Sigmoid colon (tissue), 7 donors: ENCODE results near the gene ENOSF1. TPM values are rescaled to one million over a fixed set of nuclear protein-coding genes. Genes with fewer than 3 reads are reported as not detected.

Experiments
- DNase-seq: peaks from one replicate; pipeline ENCODE4 v3.0.0-alpha.2; 2019
- H3K27ac ChIP-seq, 4 donors: fragments of 200-600 bp; sonication (generic); one replicate each; pipeline ENCODE4 v1.5.1; 2016 to 2019; ENCODE audit warnings: mild to moderate bottlenecking in 1 of 4
- H3K27me3 ChIP-seq, 3 donors: fragments of 200-600 bp; sonication (generic); one replicate each; pipeline ENCODE4 v1.5.1; 2019; ENCODE audit warnings: mild to moderate bottlenecking in 1 of 3
- H3K36me3 ChIP-seq, 4 donors: fragments of 200-600 bp; sonication (generic); one replicate each; pipeline ENCODE4 v1.5.1; 2016 to 2019
- H3K4me1 ChIP-seq, 4 donors: fragments of 200-600 bp; sonication (generic); one replicate each; pipeline ENCODE4 v1.5.1; 2017 to 2019
- H3K4me3 ChIP-seq, 4 donors: fragments of 200-600 bp; sonication (generic); one replicate each; pipeline ENCODE4 v1.5.1; 2017 to 2019; ENCODE audit warnings: mild to moderate bottlenecking in 2 of 4, moderate library complexity in 1 of 4
- H3K9me3 ChIP-seq, 4 donors: fragments of 200-600 bp in 3 of 4; sonication (generic) in 3 of 4; one replicate each; pipeline versions ENCODE4 v1.5.1 to v1.6.1; 2013 to 2019
- EP300 ChIP-seq, 4 donors: sonication (generic); formaldehyde crosslinking; IDR thresholded peaks; one replicate each; pipeline ENCODE4 v1.6.1; 2017; ENCODE audit warnings: antibody characterized with exemption in 4 of 4
- POLR2A ChIP-seq, 2 donors: fragments of 450-650 bp; IDR thresholded peaks; one replicate each; pipeline ENCODE4 v1.6.1; 2016; ENCODE audit warnings: antibody characterized with exemption in 2 of 2, mild to moderate bottlenecking in 2 of 2, moderate library complexity in 2 of 2
- POLR2AphosphoS5 ChIP-seq, 4 donors: sonication (generic); formaldehyde crosslinking; IDR thresholded peaks; one replicate each; pipeline ENCODE4 v1.6.1; 2017; ENCODE audit warnings: antibody characterized with exemption in 4 of 4
- WGBS, 2 donors: extraction: QIAGEN DNeasy Blood & Tissue Kit; methylation state at CpG; one replicate each; pipeline ENCODE4 v1.1.7; 2013; 5-methylcytosine and 5-hydroxymethylcytosine counted together
- intact Hi-C: fragments of 100-400 bp; cut with DNase I; formaldehyde crosslinking; loops from one replicate; pipeline ENCODE4 v1.15.1; 2023
- polyA plus RNA-seq, 3 donors: library from polyadenylated mRNA; stranded (reverse); fragments of 200-250 nt; gene quantifications; one replicate each; pipeline ENCODE4 v1.2.3, GENCODE V29; 2013
- total RNA-seq, 4 donors: library from RNA; depleted of rRNA; stranded (reverse); fragments of >200 nt; gene quantifications; one replicate each; pipeline ENCODE4 v1.1.0, GENCODE V29; 2016
- TF ChIP-seq, protein P1 (sequence below), 4 experiments: fragments of 450-650 bp in 3 of 4; fragments of 200-600 bp in 1 of 4; IDR thresholded peaks; one replicate each; pipeline ENCODE4 v1.5.1; 2016 to 2019; ENCODE audit warnings: antibody characterized with exemption in 4 of 4, mild to moderate bottlenecking in 3 of 4, moderate library complexity in 2 of 4
- donor health status: healthy with polysubstance abuse.
- donor health status: Bipolar disorder and iron deficiency.
- donor health status: healthy.

The ENOSF1 gene
- total and polyA plus RNA-seq, 7 donors, result 16.8 to 56.9 (median 43.6) TPM

DNA sequence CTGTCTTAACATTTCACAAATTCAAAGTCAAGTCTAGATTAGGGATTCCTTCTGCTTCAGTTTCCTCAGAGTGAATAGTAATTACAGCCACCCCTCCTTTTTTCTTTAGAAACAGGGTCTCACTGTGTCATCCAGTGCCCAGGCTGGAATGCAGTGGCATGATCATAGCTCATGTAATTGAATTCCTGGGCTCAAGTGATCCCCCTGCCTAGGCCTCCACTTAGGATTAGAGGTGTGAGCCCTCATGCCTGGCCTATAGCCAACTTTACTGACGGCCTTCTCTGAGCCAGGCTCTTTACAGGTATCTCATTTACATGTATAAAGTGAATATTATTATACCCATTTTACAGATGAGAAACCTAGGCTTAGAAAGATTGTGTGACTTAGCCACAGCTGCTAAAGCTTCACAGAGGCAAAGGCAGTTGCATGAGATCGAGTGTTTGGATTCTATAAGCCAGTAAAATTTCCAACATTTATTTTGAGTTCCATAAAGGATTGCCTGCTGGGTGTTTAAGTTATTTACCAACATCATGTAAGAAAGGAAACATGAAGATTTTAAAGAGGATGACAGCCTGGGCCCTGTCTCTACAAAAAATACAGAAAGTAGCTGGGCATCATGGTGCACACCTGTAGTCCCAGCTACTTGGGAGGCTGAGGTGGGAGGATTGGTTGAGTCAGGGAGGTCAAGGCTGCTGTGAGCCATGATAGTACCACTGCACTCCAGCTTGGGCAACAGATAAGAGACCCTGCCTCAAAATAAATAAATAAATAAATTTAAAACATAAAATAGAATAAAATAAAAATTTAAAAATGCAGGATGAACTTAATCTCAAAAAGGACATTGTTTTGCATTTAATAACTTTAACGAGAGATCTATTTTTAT, 1.8 kb downstream of the ENOSF1 start:
- Histone ChIP-seq H3K9me3 (no peaks in the 10 kb centered on the region), H3K27me3 (no peaks in the 10 kb centered on the region), H3K36me3 (peaks cover 0 to 7% (median 0%) of the 10 kb centered on the region in 4 donors), H3K4me3 (peak overlapping the region; percentile 38 to 80 (median 52)), H3K27ac (peak overlapping the region; percentile 13 to 88 (median 81)), H3K4me1 (peaks cover 0 to 23% (median 11%) of the 10 kb centered on the region in 4 donors)
- no peak for DNase-seq
- intact Hi-C loops, result loop anchor here (5.0 to 10.0 kb wide), 3 partner anchors 53 to 446 kb away; partner anchors contain the start of genes THOC1, TYMS and YES1
- WGBS, 2 donors, result 62 to 83% methylated on average over 3 of the region's 3 CpGs
- TF ChIP-seq, protein P1, sequence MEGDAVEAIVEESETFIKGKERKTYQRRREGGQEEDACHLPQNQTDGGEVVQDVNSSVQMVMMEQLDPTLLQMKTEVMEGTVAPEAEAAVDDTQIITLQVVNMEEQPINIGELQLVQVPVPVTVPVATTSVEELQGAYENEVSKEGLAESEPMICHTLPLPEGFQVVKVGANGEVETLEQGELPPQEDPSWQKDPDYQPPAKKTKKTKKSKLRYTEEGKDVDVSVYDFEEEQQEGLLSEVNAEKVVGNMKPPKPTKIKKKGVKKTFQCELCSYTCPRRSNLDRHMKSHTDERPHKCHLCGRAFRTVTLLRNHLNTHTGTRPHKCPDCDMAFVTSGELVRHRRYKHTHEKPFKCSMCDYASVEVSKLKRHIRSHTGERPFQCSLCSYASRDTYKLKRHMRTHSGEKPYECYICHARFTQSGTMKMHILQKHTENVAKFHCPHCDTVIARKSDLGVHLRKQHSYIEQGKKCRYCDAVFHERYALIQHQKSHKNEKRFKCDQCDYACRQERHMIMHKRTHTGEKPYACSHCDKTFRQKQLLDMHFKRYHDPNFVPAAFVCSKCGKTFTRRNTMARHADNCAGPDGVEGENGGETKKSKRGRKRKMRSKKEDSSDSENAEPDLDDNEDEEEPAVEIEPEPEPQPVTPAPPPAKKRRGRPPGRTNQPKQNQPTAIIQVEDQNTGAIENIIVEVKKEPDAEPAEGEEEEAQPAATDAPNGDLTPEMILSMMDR (IDR thresholded peaks at IDR 0.05), result no peak
- TF ChIP-seq POLR2A (IDR thresholded peaks at IDR 0.05), result no peak
- TF ChIP-seq EP300 (IDR thresholded peaks at IDR 0.05), result no peak
- no peak for TF ChIP-seq POLR2AphosphoS5 (IDR thresholded peaks at IDR 0.05)

DNA sequence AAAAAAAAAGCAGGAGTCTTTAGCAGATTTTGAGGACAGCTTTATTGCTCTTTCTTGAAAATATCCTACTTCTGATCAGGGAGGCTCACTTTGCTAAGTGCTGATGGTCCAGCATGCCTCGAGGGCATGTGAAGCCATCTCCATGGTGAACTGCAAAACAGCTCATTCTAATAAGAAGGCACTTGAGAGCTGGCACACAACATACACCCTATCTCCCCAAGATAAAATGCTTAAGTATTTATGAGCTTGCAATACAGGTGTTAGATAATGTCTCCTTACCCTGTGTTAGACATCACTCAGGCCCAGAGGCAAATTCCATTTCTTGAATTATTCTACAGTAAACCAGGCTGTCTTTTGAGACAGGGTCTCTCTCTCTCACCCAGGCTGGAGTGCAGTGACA, 2.7 kb downstream of the ENOSF1 start:
- 90 to 98% methylated on average over 1 of the region's 1 CpG for WGBS, 2 donors
- TF ChIP-seq POLR2A (IDR thresholded peaks at IDR 0.05) (no peak), EP300 (IDR thresholded peaks at IDR 0.05) (no peak), POLR2AphosphoS5 (IDR thresholded peaks at IDR 0.05) (no peak)
- TF ChIP-seq, protein P1 (IDR thresholded peaks at IDR 0.05), result no peak
- intact Hi-C loops, result loop anchor here (5.0 to 10.0 kb wide), 3 partner anchors 52 to 445 kb away; partner anchors contain the start of genes THOC1, TYMS and YES1

DNA sequence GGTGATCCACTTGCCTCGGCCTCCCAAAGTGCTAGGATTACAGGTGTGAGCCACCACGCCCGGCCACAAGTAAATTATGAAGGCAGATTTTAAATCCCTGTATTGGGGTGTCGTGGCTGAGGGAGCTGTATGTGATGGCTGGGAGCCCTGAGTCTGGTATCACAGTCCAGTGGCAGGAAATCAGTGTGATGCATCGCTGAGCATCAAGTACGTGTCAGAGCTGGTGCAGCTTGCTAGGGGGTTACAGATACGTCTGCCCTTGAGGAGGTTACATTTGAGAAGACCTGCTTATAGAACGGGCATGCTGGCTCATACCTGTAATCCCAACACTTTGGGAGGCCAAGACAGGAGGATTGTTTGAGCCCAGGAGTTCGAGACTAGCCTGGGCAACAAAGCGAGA, 4.3 kb downstream of the ENOSF1 start:
- 94 to 95% methylated on average over 10 of the region's 10 CpGs for WGBS, 2 donors
- H3K27ac ChIP-seq, result no peak overlapping the region
- TF ChIP-seq POLR2AphosphoS5 (IDR thresholded peaks at IDR 0.05) (no peak), POLR2A (IDR thresholded peaks at IDR 0.05) (no peak), EP300 (IDR thresholded peaks at IDR 0.05) (no peak)
- TF ChIP-seq, protein P1 (IDR thresholded peaks at IDR 0.05), result no peak
- no peaks in the 10 kb centered on the region for H3K9me3 ChIP-seq
- no peak for DNase-seq
- H3K4me3 ChIP-seq, result no peak overlapping the region
- intact Hi-C loops, result no loop called here
- H3K27me3 ChIP-seq, result no peaks in the 10 kb centered on the region
- H3K36me3 ChIP-seq, result peaks cover 0 to 17% (median 0%) of the 10 kb centered on the region in 4 donors
- H3K4me1 ChIP-seq, result peaks cover 0 to 32% (median 22%) of the 10 kb centered on the region in 4 donors

More for the DNA sequence above, 2.7 kb downstream of the ENOSF1 start:
- Histone ChIP-seq H3K27ac (no peak overlapping the region), H3K9me3 (no peaks in the 10 kb centered on the region), H3K4me3 (no peak overlapping the region), H3K4me1 (peaks cover 0 to 23% (median 11%) of the 10 kb centered on the region in 4 donors), H3K27me3 (no peaks in the 10 kb centered on the region), H3K36me3 (peaks cover 0 to 15% (median 0%) of the 10 kb centered on the region in 4 donors)
- DNase-seq, result no peak

DNA sequence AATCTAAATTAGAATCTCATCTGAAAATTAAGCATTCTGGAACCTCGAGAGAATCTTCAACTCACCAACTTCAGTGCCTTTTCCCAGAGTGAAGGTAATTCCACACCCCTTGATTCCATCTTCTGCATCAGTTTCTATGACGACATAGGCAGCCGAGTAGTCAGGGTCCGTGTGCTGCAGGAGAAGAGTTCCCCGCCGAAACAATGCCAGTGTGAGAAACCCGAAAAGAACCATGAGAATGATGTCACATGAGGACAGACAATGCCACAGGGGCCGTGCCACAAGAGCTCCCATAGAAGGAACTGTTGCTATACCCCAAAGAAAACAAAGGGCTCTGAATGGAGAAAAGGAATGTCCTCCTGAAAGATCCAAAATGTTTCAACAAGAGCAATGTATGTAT, 6.0 kb downstream of the ENOSF1 start:
- no peak for DNase-seq
- no peak for TF ChIP-seq EP300 (IDR thresholded peaks at IDR 0.05)
- TF ChIP-seq, protein P1 (IDR thresholded peaks at IDR 0.05), result no peak
- TF ChIP-seq POLR2A (IDR thresholded peaks at IDR 0.05), result no peak
- no peak for TF ChIP-seq POLR2AphosphoS5 (IDR thresholded peaks at IDR 0.05)
- Histone ChIP-seq H3K36me3 (peaks cover 0 to 17% (median 0%) of the 10 kb centered on the region in 4 donors), H3K27me3 (no peaks in the 10 kb centered on the region), H3K4me1 (peaks cover 0 to 41% (median 26%) of the 10 kb centered on the region in 4 donors), H3K4me3 (no peak overlapping the region), H3K9me3 (no peaks in the 10 kb centered on the region), H3K27ac (no peak overlapping the region)
- intact Hi-C loops, result no loop called here
- 94 to 95% methylated on average over 8 of the region's 8 CpGs for WGBS, 2 donors
